ENCODE results near the gene ZSWIM7.
A peak's percentile ranks its signal among the peaks of the same experiment; 100 is the strongest.
"Not testable (repeated sequence)": the region's sequence is repeated elsewhere in the genome, so short reads cannot be mapped to it uniquely, and the experiment has no call there.

The ZSWIM7 gene

GRCh38 chr17:15958484-15958854, 41.0 kb downstream of the ZSWIM7 start:
- no peak for DNase-seq

- no peak for DNase-seq
Measured at GRCh38 chr17:15957608-15958307, 41.7 kb downstream of the ZSWIM7 start.

- DNase-seq: no peak
Measured at GRCh38 chr17:15957206-15957605, 42.3 kb downstream of the ZSWIM7 start.

GRCh38 chr17:15955793-15956541, 43.5 kb downstream of the ZSWIM7 start:
- DNase-seq: no peak

- no peak for DNase-seq
Measured at GRCh38 chr17:15954222-15954621, 45.3 kb downstream of the ZSWIM7 start.

GRCh38 chr17:15952916-15953790, 46.4 kb downstream of the ZSWIM7 start:
- DNase-seq: no peak

GRCh38 chr17:15952048-15952532, 47.4 kb downstream of the ZSWIM7 start:
- no peak for DNase-seq

GRCh38 chr17:15951368-15952047, 48.0 kb downstream of the ZSWIM7 start:
- no peak for DNase-seq

GRCh38 chr17:15947976-15948752, 51.3 kb downstream of the ZSWIM7 start:
- no peak for DNase-seq

GRCh38 chr17:15947271-15947670, 52.2 kb downstream of the ZSWIM7 start:
- DNase-seq: no peak

- no peak for DNase-seq
Measured at GRCh38 chr17:15946611-15947120, 52.8 kb downstream of the ZSWIM7 start.

- no peak for DNase-seq
Measured at GRCh38 chr17:15945527-15946191, 53.8 kb downstream of the ZSWIM7 start.

GRCh38 chr17:15944759-15945526, 54.6 kb downstream of the ZSWIM7 start, which contains the start of gene ADORA2B:
TSS of gene ADORA2B (plus strand) at chr17:15945130. CDS start at chr17:15945249, 119 bp downstream.
- peak in 26 of 51 donors; percentile 16 to 71 (median 46) for DNase-seq

GRCh38 chr17:15943971-15944758, 55.3 kb downstream of the ZSWIM7 start:
- DNase-seq: no peak

- DNase-seq: no peak
Measured at GRCh38 chr17:15942207-15942833, 57.2 kb downstream of the ZSWIM7 start.

- no peak for DNase-seq
Measured at GRCh38 chr17:15941781-15942180, 57.7 kb downstream of the ZSWIM7 start.

GRCh38 chr17:15936481-15936880, 63.0 kb downstream of the ZSWIM7 start:
- DNase-seq: not testable (repeated sequence)

Measured in hypothalamus (tissue), 51 donors.